HG02571 (cell line): ENCODE measurements around the gene DTX3.

ENCODE experiments used
- ATAC-seq: cut with Tn5 transposase; IDR thresholded peaks from one replicate; pipeline ENCODE4 v1.9.1; 2021; ENCODE audit warnings: mild to moderate bottlenecking, moderate library complexity; ENCODE audit not compliant: unreplicated experiment

Gene DTX3

DNA sequence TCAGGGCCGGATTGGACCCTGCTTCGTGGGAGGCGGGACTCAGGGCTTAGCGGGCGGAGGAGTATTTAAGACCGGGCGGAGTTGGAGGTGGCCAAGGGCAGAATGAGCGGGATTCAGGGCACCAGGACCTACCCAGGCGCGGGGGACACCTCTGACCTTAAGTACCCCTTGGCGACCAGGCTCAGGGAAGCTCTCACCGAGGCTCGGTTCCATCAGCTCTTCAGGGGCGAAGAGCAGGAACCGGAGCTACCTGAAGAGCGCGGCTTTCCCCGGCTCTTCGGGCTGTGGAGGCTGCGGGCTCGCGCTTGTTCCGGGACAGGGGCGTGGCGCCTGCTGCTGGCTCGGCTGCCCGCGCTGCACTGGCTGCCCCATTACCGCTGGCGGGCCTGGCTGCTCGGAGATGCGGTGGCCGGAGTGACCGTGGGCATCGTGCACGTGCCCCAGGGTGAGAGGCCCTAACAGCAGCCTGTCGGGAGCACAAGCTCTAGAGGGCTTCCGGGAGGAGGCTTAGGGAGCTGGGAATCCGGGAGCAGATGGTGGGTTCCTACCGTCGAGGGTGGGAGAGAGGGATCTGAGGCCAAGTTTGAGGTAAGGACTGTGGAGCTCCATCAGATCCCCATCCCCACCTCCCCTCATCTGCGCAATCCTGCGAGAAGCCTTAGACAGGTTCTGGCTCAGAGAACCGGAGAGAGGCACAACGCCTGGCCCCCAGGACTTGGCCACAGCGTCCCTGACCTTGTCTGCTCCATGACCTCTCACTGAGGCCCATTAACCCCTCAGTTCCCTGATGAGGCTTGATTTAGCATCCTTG, 15.0 kb downstream of the DTX3 start:
- no peak for ATAC-seq

DNA sequence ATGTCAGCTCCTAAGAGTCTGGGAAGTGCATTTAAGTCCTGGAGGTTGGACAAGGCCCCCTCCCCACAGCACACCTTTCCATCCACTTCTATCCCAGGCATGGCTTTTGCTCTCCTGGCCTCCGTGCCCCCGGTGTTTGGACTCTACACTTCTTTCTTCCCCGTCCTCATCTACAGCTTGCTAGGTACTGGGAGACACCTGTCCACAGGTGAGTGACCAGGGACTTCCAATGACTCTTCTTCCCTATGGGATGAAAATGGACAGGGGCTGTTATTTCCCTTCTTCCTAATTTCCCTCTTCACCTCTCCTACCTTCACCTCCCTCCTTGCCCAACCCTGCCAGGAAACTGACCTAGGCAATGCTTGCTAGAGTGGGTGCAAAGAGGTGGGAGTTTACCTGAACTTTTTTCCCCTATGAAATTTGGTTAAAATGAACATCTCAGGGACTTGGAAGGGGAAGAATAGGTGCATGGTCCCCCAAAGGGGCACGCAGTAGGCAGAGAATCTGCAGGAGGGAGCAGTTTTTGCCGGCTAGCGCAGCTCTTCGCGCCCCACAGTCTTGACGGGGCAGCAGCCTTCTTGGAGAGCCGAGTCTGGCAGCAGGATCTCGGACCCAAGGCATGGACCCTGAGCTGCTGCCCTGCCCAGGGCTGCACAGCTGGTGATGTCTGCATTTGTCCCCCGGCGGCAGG, 15.8 kb downstream of the DTX3 start:
- ATAC-seq: no peak

DNA sequence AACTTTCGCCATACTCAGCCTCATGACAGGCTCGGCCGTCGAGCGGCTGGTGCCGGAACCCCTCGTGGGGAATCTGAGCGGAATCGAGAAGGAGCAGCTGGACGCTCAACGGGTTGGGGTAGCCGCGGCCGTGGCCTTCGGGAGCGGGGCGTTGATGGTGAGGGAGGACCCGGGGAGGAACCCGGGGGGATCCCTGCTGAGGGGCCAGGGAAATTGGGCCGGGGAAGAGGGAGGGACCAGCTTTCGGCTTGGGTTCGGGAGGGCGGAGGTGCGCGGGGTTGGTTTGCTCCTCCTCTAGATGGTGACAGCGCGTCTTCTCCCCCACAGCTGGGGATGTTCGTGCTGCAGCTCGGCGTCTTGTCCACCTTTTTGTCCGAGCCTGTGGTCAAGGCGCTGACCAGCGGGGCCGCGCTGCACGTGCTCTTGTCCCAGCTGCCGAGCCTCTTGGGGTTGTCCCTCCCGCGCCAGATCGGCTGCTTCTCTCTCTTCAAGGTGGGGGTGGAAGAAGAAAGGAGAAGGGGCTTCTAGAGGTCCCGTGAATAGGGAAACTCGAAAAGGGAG, 16.4 kb downstream of the DTX3 start:
- no peak for ATAC-seq

DNA sequence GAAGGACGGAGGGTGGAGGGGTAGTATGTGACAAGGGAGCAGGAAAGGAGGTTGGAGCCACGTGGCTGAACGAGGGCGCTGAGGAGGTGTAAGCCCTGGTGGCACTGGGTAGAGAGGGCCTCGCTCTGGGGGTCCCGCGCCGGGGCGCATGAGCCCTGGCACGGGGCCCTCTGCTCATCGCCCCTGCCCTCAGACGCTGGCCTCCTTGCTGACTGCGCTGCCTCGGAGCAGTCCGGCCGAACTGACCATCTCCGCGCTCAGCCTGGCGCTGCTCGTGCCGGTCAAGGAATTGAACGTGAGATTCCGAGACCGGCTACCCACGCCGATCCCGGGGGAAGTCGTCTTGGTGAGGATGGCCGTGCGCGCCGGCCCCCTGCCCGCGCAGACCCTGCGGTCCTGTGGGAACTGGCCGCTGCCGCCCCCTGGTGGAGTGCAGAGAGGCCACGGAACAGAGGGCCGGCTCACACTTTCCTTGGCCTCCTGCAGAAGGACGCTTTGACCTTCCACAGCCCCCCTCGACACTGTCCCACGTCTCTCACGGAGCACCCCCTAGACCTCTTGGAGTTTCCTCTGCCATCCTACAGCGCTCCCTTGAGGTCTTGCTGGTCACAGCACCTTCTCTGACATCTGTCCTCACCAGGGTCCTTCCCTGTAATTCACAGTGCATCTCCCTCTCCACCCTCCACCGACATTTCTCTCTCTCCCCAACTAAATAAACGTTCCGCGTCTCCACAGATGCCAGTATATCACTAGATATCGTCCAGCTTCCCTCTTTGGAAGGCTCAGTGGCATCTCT, 17.1 kb downstream of the DTX3 start:
- ATAC-seq: no peak

DNA sequence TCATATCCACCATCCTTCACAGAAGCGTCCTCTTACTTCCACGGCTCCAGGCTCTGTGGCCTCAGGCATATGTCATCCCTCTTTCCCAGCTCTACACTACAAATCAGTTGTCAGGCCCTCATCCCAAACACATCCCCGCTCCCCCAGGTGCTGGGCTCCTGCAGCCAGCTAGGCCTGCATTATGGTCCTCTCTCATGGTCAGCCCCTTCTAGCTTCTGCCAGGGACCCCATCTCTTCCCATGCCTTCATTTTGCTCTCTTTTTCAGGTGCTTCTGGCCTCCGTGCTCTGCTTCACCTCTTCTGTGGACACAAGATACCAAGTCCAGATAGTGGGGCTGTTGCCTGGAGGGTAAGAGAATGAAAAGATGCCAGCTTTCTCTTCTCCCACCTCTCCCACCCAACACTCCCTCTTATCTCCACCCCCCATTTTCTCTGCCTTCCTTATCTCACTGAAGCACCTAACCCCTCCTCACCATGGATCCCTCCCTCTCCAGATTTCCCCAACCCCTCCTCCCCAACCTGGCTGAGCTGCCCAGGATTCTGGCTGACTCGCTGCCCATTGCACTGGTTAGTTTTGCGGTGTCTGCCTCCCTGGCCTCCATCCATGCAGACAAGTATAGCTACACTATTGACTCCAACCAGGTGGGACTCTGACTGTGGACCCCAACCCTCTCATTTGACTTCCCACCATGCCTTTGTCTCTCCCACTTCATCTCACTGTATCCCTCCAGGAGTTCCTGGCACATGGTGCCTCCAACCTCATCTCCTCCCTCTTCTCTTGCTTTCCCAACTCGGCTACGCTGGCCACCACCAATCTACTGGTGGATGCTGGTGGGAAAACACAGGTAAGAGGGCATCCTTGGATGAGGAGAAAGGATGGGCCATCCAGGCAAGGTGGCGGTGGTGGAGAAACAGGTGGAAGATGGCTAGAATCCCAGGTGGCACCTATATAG, 17.9 kb downstream of the DTX3 start:
- ATAC-seq: no peak

DNA sequence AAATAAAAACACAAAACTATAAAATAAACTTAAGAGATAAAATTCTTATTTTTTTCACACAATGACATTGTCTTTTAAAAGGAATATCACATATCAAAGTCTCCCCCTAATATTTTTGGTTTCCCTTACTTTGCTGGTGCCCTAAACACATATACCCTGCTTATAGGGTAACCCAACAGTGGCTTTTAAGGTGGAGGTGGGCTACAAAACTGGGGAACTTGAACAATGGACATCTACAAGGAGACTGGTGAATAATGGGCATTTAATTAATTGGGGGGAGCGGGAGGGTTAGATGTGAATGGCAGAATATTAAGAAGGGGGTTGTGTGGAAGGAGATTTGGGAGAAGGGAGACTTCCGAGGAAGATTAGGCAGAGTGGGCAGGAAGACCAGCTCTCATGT, 18.8 kb downstream of the DTX3 start:
- ATAC-seq: no peak

DNA sequence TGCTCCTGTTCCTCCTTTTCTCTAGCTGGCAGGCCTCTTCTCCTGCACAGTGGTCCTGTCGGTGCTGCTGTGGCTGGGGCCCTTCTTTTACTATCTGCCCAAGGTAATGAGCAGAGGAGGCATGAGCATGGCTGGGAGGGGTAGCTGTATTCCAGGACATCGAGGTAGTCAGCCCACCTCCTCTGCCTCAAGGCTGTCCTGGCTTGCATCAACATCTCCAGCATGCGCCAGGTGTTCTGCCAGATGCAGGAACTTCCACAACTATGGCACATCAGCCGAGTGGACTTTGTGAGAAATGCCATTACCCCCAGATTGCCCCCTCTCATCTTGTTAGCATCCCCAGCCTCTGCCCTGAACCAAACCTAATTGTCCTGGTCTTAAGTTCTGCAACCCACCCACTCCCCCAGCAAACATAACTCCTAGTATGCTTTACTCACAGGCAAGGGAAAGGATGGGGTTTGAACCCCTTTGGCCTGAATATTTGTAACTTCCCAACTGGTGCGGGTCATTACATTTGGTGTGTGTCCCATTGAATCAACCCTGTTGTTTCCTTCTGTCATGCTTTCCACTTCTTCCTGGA, 19.3 kb downstream of the DTX3 start:
- ATAC-seq: no peak

DNA sequence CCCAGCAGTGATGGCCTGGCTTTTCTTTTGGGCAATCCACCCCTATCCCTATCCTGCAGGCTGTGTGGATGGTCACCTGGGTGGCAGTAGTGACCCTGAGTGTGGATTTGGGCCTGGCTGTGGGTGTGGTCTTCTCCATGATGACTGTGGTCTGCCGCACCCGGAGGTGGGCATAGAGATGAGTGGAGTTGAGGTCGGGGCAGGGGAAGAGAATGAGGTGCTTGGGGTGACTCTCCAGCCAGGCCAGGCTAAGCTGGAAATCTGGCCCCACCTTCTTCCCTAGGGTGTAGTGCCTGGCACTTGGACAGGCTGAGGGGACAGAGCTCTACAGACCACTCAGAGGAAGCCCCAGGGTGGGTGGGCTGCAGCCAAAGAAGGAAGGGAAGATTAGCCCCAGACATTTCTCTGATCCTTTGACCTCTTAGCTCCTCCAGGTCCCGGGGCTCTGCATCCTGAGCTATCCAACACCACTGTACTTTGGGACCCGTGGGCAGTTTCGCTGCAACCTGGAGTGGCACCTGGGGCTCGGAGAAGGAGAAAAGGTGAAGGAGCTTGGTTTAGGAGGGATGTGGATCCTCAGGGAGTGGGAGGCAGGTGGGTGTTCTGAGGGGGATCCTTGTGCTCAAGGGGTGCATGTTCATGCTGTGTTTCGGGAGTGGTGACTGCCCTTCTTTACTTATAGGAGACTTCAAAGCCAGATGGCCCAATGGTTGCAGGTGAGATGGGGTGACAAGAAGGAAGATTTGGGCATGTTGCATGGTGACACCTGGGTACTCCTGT, 20.0 kb downstream of the DTX3 start:
- no peak for ATAC-seq

DNA sequence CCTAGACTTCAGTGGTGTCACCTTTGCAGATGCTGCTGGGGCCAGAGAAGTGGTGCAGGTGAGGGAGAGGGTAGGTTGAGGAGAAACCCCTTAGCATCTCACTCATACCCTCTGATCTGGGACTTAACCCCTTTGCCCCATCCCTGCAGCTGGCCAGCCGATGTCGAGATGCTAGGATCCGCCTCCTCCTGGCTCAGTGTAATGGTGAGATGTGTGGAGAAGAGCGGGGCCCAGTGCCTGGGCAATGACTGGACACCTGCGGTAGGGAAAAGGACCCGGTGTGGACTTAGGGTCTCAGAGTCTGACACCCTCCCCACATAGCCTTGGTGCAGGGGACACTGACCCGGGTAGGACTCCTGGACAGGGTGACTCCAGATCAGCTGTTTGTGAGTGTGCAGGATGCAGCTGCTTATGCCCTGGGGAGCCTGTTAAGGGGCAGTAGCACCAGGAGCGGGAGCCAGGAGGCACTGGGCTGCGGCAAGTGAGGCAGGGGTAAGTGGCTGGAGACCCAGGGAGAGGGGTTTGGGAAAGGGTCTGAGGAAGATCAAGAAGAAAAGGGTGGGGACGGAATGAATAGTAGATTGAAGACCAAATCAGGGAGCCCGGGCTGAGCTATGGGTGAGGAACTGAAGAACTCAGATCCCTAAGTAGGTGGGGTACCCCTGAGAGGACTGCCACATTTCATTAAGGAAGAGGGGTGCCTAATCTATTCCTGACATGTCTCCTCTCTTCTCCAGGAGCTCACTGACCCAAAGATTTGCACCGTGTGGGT, 20.8 kb downstream of the DTX3 start:
- no peak for ATAC-seq

DNA sequence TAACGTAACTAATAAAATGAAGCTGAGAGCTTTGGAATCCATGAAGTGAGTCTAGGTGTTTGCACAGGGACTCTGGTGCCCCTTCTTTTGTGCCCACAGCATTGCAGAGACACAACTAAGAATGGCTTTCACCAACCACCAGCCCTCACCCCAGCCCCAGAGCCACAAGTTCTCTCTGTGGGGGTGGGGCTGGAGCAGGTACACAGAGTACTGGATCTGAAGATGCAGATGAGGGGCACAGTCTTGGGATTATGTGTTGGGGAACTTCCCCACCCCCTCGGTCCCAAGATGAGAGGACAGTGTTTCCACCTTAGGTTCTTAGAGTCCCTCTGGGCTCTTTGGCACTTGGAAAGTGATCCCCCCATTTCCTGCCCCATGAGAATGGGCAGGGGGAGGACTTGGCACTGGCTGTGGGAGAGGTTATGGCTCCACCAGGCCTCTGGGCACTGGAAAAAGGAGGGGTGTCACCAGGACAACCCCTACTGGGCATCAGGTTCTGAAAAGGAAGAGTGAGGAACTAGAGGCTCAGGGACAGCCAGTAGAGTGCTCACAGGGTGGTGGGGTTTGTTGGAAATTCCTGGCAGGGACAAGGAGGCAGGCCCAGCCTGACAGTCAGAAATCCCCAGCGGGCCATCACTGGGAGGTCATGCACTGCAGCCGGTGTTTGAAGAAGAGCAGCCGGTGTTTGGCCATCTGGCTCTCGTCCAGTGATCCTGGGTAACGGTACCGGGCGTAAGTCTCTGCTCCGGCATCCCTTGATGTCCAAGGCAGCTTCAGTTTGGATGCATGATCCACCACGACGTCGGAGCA, 21.7 kb downstream of the DTX3 start:
- ATAC-seq: no peak

DNA sequence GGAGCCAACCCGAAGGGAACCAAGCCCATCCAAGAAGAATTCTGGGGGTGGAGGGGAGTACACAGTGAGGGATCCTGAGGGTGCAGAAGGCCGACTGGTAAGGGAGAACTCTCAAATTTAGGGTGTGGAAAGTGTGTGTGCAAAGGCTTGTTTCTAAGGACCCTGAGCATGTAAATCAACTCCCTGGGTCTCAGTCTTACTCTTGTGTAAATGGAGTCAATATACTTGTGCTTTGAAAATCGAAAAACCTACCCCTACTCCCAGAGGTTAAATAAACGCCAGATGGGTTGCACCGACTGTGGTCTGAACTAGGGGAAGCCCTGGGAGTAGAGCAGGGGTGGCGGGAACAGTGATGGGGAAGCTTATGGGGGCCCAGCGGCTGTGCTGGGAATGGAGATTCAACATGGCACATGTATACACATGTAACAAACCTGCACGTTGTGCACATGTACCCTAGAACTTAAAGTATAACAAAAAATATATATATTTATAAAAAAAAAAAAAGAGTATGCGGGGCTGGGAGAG, 22.4 kb downstream of the DTX3 start:
- ATAC-seq: no peak

DNA sequence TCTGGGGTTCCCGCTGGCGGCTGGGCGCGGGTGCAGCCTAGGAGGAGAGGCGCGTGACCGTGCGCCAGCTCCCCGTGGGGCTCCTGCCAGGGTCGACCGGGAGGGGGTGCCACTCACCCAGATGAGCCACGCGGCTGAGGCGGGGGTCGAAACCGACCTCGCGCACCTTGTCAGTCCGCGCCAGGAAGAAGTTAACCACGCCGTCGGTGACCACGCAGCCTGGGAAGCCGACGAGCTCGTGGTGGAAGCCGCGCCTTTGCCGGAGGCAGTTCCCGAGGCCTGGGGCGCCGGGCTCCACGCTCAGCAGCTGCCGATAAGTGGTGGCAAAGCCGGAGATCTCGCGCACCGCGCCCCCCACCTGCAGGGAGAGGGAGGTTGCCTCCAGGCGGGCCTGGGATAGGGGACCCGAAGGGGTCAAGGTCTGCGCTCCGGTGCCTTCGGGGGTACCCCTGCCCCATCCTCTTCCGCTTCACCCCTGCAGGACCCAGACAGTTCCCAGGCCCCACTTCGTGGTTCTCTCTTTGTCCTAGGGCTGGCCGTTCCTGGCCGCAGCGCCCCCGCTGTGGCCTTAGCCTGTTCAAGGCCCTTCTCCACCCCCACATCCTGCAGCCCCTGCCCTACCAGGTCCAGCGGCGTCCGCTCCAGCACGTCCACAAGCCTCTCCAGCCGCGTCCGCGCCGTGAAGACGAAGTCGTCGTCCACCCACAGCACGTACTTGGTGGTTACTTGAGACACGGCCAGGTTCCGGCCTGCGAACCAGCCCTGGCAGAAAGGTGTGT, 23.1 kb downstream of the DTX3 start:
- ATAC-seq: no peak

DNA sequence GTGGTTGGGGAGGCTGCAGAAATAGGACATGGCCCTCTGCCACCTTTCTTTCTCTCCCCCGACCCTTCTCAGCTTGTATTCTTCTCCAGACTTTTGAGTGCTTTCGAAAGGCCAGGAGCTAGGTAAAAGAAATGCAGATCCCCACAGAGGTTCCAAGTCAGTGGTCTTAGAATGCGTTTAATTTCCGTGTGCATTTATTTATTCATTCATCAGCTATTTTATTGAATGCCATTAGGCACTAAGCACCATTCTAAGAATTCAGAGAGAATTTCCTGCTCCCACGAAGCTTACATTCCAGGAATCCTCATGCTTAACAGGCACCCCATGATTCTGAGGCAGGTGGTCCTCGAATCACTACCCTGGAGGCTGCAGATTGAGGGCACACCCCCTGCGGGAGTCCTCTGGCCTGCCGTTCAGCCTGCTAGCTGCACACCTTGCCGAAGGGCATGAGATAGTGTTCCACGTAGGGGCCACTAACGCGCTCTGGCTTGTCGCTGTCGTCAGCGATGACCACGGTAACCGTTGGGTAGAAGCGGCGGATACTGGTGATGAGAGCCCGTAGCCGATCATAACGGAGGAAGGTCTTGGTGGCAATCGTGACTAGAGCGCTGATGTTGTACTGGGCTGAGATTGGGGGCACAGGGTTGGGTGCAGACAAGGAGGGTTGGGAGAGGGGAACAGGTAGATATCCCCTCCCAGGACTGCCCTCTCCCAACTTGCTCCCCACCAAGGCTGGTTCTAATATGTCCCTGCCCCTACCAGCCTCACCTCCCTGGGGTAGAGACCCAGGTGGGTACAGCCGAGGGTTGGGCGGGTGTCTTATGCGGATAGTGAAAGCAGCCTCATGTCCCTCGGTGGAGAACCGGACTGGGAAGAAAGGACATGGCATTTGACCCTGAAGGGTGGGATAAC, 23.9 kb downstream of the DTX3 start:
- no peak for ATAC-seq

DNA sequence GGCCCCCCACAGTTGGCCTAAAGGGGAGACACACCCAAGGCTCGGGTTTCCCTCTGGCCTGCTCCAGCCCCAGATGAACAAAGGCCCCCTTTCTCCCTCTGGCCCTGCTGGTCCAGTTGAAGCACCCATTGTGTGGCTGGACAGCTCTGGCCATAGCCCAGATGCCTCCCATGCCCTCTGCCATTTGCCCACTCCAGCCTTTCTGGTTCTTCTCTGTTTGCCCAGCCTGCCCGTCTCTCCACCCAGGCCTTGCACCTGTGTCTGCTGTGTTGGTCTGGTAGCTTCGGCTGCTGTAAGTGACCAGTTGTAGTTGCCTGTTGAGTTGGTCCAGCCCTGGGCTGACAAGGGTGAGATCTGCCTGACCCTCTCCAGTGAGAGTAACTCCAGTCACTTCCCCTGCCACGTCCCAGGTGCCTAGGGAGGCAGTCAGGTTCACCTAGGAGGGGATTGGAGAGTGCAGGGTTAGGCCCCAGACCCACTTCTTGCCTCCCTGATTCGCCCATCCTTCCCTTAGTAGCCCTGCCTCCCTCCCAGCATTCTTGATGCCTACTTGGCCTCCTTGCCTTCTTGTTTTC, 25.4 kb downstream of the DTX3 start:
- no peak for ATAC-seq

DNA sequence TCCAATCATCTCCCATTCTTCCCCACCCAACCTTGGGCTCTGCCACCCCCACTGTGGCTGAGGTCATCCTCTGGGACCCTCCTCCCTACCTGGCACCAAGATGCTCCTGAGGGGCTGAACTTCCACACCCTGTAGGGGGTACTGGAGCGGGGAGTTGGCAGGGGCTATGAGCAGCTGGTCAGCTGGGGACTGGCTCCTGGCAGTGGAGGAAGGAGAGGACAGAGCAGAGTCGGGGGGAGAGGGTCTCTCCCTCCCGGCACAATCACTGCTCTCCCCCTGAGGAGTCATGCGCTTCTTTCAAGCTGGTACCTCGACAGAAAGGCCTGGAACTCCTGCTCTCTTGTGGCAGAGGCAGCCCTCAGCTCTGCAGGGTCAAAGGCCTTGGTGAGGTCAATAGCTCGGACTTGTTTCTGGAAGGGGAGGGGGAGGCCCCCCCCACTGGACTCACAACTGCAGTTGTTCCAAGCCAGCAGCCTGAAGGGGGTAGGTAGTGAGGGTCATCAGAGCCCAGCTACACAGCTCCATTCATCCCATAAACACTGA, 26.3 kb downstream of the DTX3 start:
- ATAC-seq: no peak
